GM23248 (cell line): ENCODE measurements around the gene CAMSAP2.

Experiments
- EZH2 ChIP-seq: fragments of 200-600 bp; sonication (generic); IDR thresholded peaks from 2 replicates; pipeline ENCODE4 v1.6.1; 2018; ENCODE audit warnings: antibody characterized with exemption, mild to moderate bottlenecking; ENCODE audit not compliant: insufficient read depth, poor library complexity, severe bottlenecking
- EZH2phosphoT487 ChIP-seq: fragments of 200-600 bp; sonication (generic); IDR thresholded peaks from 2 replicates; pipeline ENCODE4 v1.6.1; 2018; ENCODE audit warnings: antibody characterized with exemption, moderate library complexity, mild to moderate bottlenecking, low read depth; ENCODE audit not compliant: insufficient read depth

DNA sequence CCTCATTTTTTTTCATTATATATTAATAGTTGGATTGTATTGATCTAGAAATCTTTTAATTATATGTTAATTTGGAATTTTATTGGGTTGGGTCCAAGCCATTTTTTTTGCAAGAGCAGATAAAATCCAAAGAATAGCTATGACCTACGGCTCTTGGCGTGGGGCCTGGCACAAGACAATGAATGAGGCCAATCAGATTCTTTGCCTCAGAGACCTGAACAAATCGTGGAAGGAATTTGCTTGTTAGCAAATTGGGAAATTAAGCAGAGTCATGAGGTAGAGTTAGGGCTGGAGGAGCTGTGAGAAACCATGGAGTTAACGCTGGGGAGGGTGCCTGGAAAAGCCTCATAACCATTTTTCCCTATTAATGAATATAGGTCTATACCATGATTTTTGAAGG is 40.1 kb downstream of the CAMSAP2 start:
- no peak for TF ChIP-seq EZH2
- no peak for TF ChIP-seq EZH2phosphoT487
